H9 (cell line): ENCODE data around the gene KIZ. TPM values are rescaled to one million over a fixed set of nuclear protein-coding genes. Genes with fewer than 3 reads are reported as not detected.

ENCODE experiments used
- DNase-seq: peaks from one replicate; pipeline ENCODE4 v3.0.0-alpha.2; 2017
- H2AFZ ChIP-seq: one replicate; pipeline ENCODE4 v1.6.1; 2013; ENCODE audit warnings: mild to moderate bottlenecking, low read length, control low read depth, moderate library complexity
- H2AK5ac ChIP-seq: 2 replicates; pipeline ENCODE4 v1.6.1; 2013; ENCODE audit warnings: low read length, control low read depth, mixed read lengths; ENCODE audit not compliant: insufficient read length
- H2BK120ac ChIP-seq: one replicate; pipeline ENCODE4 v1.6.1; 2013; ENCODE audit warnings: low read depth, mild to moderate bottlenecking, low read length, control low read depth, inconsistent platforms; ENCODE audit not compliant: poor library complexity, severe bottlenecking
- H2BK12ac ChIP-seq: 2 replicates; pipeline ENCODE4 v1.6.1; 2013; ENCODE audit warnings: low read length, control low read depth, mixed read lengths, low read depth; ENCODE audit not compliant: insufficient read length
- H2BK15ac ChIP-seq: 2 replicates; pipeline ENCODE4 v1.6.1; 2013; ENCODE audit warnings: low read depth, low read length, control low read depth
- H2BK20ac ChIP-seq: one replicate; pipeline ENCODE4 v1.6.1; 2013; ENCODE audit warnings: low read depth, mild to moderate bottlenecking, low read length, control low read depth, inconsistent platforms; ENCODE audit not compliant: poor library complexity, severe bottlenecking
- H2BK5ac ChIP-seq: 2 replicates; pipeline ENCODE4 v1.6.1; 2013; ENCODE audit warnings: low read length, control low read depth, mixed read lengths; ENCODE audit not compliant: insufficient read length
- H3K14ac ChIP-seq: 2 replicates; pipeline ENCODE4 v1.6.1; 2013; ENCODE audit warnings: low read length, control low read depth; ENCODE audit not compliant: insufficient read depth
- H3K18ac ChIP-seq: 2 replicates; pipeline ENCODE4 v1.6.1; 2013; ENCODE audit warnings: low read depth, mild to moderate bottlenecking, mixed read lengths, low read length, control low read depth; ENCODE audit not compliant: insufficient read length
- H3K23ac ChIP-seq: 2 replicates; pipeline ENCODE4 v1.6.1; 2013; ENCODE audit warnings: low read length, control low read depth, mixed read lengths, low read depth; ENCODE audit not compliant: insufficient read length
- H3K23me2 ChIP-seq: 2 replicates; pipeline ENCODE4 v1.6.1; 2013; ENCODE audit warnings: low read depth, mild to moderate bottlenecking, mixed read lengths, low read length, control low read depth; ENCODE audit not compliant: insufficient read length, poor library complexity, severe bottlenecking
- H3K27ac ChIP-seq: 2 replicates; pipeline ENCODE4 v1.5.1; 2013; ENCODE audit warnings: low read length, control low read depth, mixed read lengths, low read depth; ENCODE audit not compliant: insufficient read length
- H3K27me3 ChIP-seq: 2 replicates; pipeline ENCODE4 v1.6.1; 2013; ENCODE audit warnings: low read length, control low read depth, inconsistent platforms; ENCODE audit not compliant: insufficient read depth
- H3K4ac ChIP-seq: 2 replicates; pipeline ENCODE4 v1.6.1; 2013; ENCODE audit warnings: low read depth, mild to moderate bottlenecking, control low read depth, inconsistent platforms, low read length, moderate library complexity
- H3K4me1 ChIP-seq: 2 replicates; pipeline ENCODE4 v1.6.1; 2013; ENCODE audit warnings: low read length, control low read depth, inconsistent platforms; ENCODE audit not compliant: insufficient read depth
- H3K4me2 ChIP-seq: 2 replicates; pipeline ENCODE4 v1.6.1; 2013; ENCODE audit warnings: low read length, control low read depth, mixed read lengths; ENCODE audit not compliant: insufficient read length, insufficient read depth
- H3K56ac ChIP-seq: 2 replicates; pipeline ENCODE4 v1.6.1; 2013; ENCODE audit warnings: low read depth, mild to moderate bottlenecking, mixed read lengths, low read length, control low read depth; ENCODE audit not compliant: insufficient read length
- H3K79me1 ChIP-seq: 2 replicates; pipeline ENCODE4 v1.6.1; 2013; ENCODE audit warnings: low read depth, mild to moderate bottlenecking, moderate library complexity, low read length, control low read depth, inconsistent platforms; ENCODE audit not compliant: insufficient read depth, poor library complexity, severe bottlenecking
- H3K79me2 ChIP-seq: 2 replicates; pipeline ENCODE4 v1.6.1; 2013; ENCODE audit warnings: low read length, control low read depth, inconsistent platforms; ENCODE audit not compliant: insufficient read depth
- H3K9ac ChIP-seq: 2 replicates; pipeline ENCODE4 v1.6.1; 2013; ENCODE audit warnings: low read length, control low read depth, mixed read lengths; ENCODE audit not compliant: insufficient read length; ENCODE audit errors: extremely low read depth
- H3K9me3 ChIP-seq: one replicate; pipeline ENCODE4 v1.6.1; 2013; ENCODE audit warnings: low read depth, low read length, inconsistent platforms; ENCODE audit not compliant: control insufficient read depth
- H3T11ph ChIP-seq: one replicate; pipeline ENCODE4 v1.6.1; 2013; ENCODE audit warnings: mild to moderate bottlenecking, low read length, control low read depth, inconsistent platforms
- H4K20me1 ChIP-seq: one replicate; pipeline ENCODE4 v1.6.1; 2013; ENCODE audit not compliant: control insufficient read depth, insufficient read length, insufficient read depth
- H4K5ac ChIP-seq: 2 replicates; pipeline ENCODE4 v1.6.1; 2013; ENCODE audit warnings: low read depth, mild to moderate bottlenecking, mixed read lengths, low read length, control low read depth; ENCODE audit not compliant: insufficient read length
- H4K8ac ChIP-seq: replicated peaks from 2 replicates; pipeline ENCODE4 v1.6.1; 2013; ENCODE audit warnings: low read length, control low read depth, mixed read lengths, low read depth; ENCODE audit not compliant: insufficient read length
- H4K91ac ChIP-seq: 2 replicates; pipeline ENCODE4 v1.6.1; 2013; ENCODE audit warnings: low read depth, mild to moderate bottlenecking, moderate library complexity, mixed read lengths, low read length, control low read depth; ENCODE audit not compliant: insufficient read length
- H3K27ac Mint-ChIP-seq, 3 experiments: 2 replicates in 2 of 3; 3 replicates in 1 of 3; pipeline ENCODE4 v1.8.0; 2020 to 2021; ENCODE audit warnings: mixed read lengths in 3 of 3, mild to moderate bottlenecking in 1 of 3, moderate library complexity in 1 of 3
- H3K27me3 Mint-ChIP-seq: 2 replicates; pipeline ENCODE4 v1.8.0; 2021; ENCODE audit warnings: low read depth, mild to moderate bottlenecking, moderate library complexity, mixed read lengths
- H3K36me3 Mint-ChIP-seq, 3 experiments: 2 replicates in 2 of 3; 3 replicates in 1 of 3; pipeline ENCODE4 v1.8.0; 2020 to 2021; ENCODE audit warnings: low read depth in 3 of 3, mixed read lengths in 3 of 3; ENCODE audit not compliant: insufficient read depth in 1 of 3
- H3K4me1 Mint-ChIP-seq, 2 experiments: 2 replicates each; pipeline ENCODE4 v1.8.0; 2020; ENCODE audit warnings: mixed read lengths in 2 of 2
- H3K4me3 Mint-ChIP-seq, 2 experiments: 2 replicates in 1 of 2; 3 replicates in 1 of 2; pipeline ENCODE4 v1.8.0; 2020 to 2021; ENCODE audit warnings: mild to moderate bottlenecking in 2 of 2, mixed read lengths in 2 of 2, moderate library complexity in 1 of 2
- H3K9me3 Mint-ChIP-seq, 2 experiments: 2 replicates in 1 of 2; 3 replicates in 1 of 2; pipeline ENCODE4 v1.8.0; 2020; ENCODE audit warnings: mild to moderate bottlenecking in 2 of 2, mixed read lengths in 2 of 2, moderate library complexity in 1 of 2
- CTCF ChIP-seq: fragments of 200-600 bp; sonication (generic); conservative IDR thresholded peaks from 3 replicates; pipeline ENCODE4 v1.8.0; 2021; ENCODE audit warnings: antibody characterized with exemption, mild to moderate bottlenecking
- WGBS: extraction: QIAGEN DNeasy Blood & Tissue Kit; methylation state at CpG from one replicate; pipeline ENCODE4 v1.1.7; 2013; ENCODE audit warnings: missing lambda C conversion rate, low lambda C conversion rate, mixed read lengths; ENCODE audit not compliant: insufficient read length; ENCODE audit errors: extremely low coverage; 5-methylcytosine and 5-hydroxymethylcytosine counted together
- total RNA-seq: library from RNA; stranded (reverse); gene quantifications from 2 replicates; pipeline ENCODE4 v1.2.1, GENCODE V29; 2021

KIZ gene
- total RNA-seq, 1 experiment from 2014 or later = 29.3 TPM

GRCh38 chr20:21143194-21143890 lies 17.5 kb downstream of the KIZ start:
- H4K91ac ChIP-seq = no peak overlapping the region
- H3K23me2 ChIP-seq = no peaks in the 10 kb centered on the region
- H3K79me1 ChIP-seq = no peaks in the 10 kb centered on the region
- no peak overlapping the region for H2BK20ac ChIP-seq
- no peak for DNase-seq
- no peak overlapping the region for H3K14ac ChIP-seq
- no peaks in the 10 kb centered on the region for H3K9me3 ChIP-seq
- no CpG with 5 or more reads among the region's 7 CpGs for WGBS
- no peak overlapping the region for H2BK120ac ChIP-seq
- no peak overlapping the region for H2BK5ac ChIP-seq
- H3K4me3 Mint-ChIP-seq = no peak overlapping the region
- H3K36me3 Mint-ChIP-seq = peaks cover 5 to 17% (median 10%) of the 10 kb centered on the region in 3 experiments; a peak in 4 of 7 replicates
- H3K4ac ChIP-seq = no peak overlapping the region
- H3K27ac Mint-ChIP-seq = peak overlapping the region in 1 of 3 experiments; percentile 27; a peak in 2 of 7 replicates
- TF ChIP-seq CTCF = no peak
- no peak overlapping the region for H2AK5ac ChIP-seq
- H3K27me3 Mint-ChIP-seq = no peaks in the 10 kb centered on the region
- no peaks in the 10 kb centered on the region for H3K9me3 Mint-ChIP-seq
- H3K23ac ChIP-seq = no peak overlapping the region
- H3K27ac ChIP-seq = no peak overlapping the region
- H4K5ac ChIP-seq = no peak overlapping the region
- no peak overlapping the region for H2BK15ac ChIP-seq
- H3K79me2 ChIP-seq = no peaks in the 10 kb centered on the region
- H3T11ph ChIP-seq = no peak overlapping the region
- no peak overlapping the region for H2BK12ac ChIP-seq
- no peak overlapping the region for H4K8ac ChIP-seq
- no peak overlapping the region for H3K9ac ChIP-seq
- H3K4me1 ChIP-seq = no peaks in the 10 kb centered on the region
- peaks cover 3% of the 10 kb centered on the region for H4K20me1 ChIP-seq
- no peaks in the 10 kb centered on the region for H3K4me1 Mint-ChIP-seq
- H3K4me2 ChIP-seq = no peak overlapping the region
- H3K56ac ChIP-seq = no peak overlapping the region
- no peaks in the 10 kb centered on the region for H3K27me3 ChIP-seq
- no peak overlapping the region for H3K18ac ChIP-seq
- H2AFZ ChIP-seq = no peak overlapping the region
